Measurements from ENCODE around the gene CCHCR1.

CCHCR1 gene

GRCh38 chr6:31130751-31131150 is 26.9 kb downstream of the CCHCR1 start:
- TF ChIP-seq CTCF (conservative IDR thresholded peaks at IDR 0.05; ENCODE audit: low read depth): no peak
- ChIA-PET POLR2A (ENCODE audit: low non-redundant PET) (no interaction called here), CTCF (interaction anchor here (0.6 kb wide), 1 partner anchor 533 kb away, joined by 3 read pairs; no protein-coding TSS in a partner anchor)
- no peak for DNase-seq (ENCODE audit: low spot score)
- H3K27ac ChIP-seq: no peak overlapping the region

GRCh38 chr6:31129130-31129529 is 28.5 kb downstream of the CCHCR1 start:
- DNase-seq (ENCODE audit: low spot score): no peak
- CTCF ChIA-PET: interaction anchor here (0.6 to 1.7 kb wide), 5 partner anchors 9 to 118 kb away, joined by 3 to 4 read pairs (median 3); partner anchors contain the start of gene PSORS1C2
- TF ChIP-seq CTCF (conservative IDR thresholded peaks at IDR 0.05; ENCODE audit: low read depth): no peak
- no peak overlapping the region for H3K27ac ChIP-seq
- POLR2A ChIA-PET (ENCODE audit: low non-redundant PET): no interaction called here

- H3K27ac ChIP-seq: no peak overlapping the region
- CTCF ChIA-PET: interaction anchor here (0.6 to 1.7 kb wide), 6 partner anchors 10 to 119 kb away, joined by 3 to 4 read pairs (median 3); partner anchors contain the start of gene PSORS1C2
- TF ChIP-seq CTCF (conservative IDR thresholded peaks at IDR 0.05; ENCODE audit: low read depth): peak; percentile 87
- POLR2A ChIA-PET (ENCODE audit: low non-redundant PET): no interaction called here
- DNase-seq (ENCODE audit: low spot score): peak; percentile 53
These were observed 29.4 kb downstream of the CCHCR1 start for GRCh38 chr6:31128093-31128676.

GRCh38 chr6:31126396-31127175 is 31.0 kb downstream of the CCHCR1 start:
- TF ChIP-seq CTCF (conservative IDR thresholded peaks at IDR 0.05; ENCODE audit: low read depth): no peak
- DNase-seq (ENCODE audit: low spot score): no peak
- ChIA-PET POLR2A (ENCODE audit: low non-redundant PET) (no interaction called here), CTCF (interaction anchor here (0.6 to 1.3 kb wide), 4 partner anchors 39 to 829 kb away, joined by 3 to 6 read pairs (median 4); no protein-coding TSS in a partner anchor)
- H3K27ac ChIP-seq: peak overlapping the region; percentile 91

GRCh38 chr6:31125586-31126363 is 31.8 kb downstream of the CCHCR1 start:
- CTCF ChIA-PET: interaction anchor here (0.6 to 1.3 kb wide), 3 partner anchors 38 to 359 kb away, joined by 3 to 4 read pairs (median 3); no protein-coding TSS in a partner anchor
- POLR2A ChIA-PET (ENCODE audit: low non-redundant PET): no interaction called here
- TF ChIP-seq CTCF (conservative IDR thresholded peaks at IDR 0.05; ENCODE audit: low read depth): no peak
- peak; percentile 67 for DNase-seq (ENCODE audit: low spot score)
- peak overlapping the region; percentile 91 for H3K27ac ChIP-seq

GRCh38 chr6:31125162-31125561 is 32.4 kb downstream of the CCHCR1 start:
- peak; percentile 75 for DNase-seq (ENCODE audit: low spot score)
- H3K27ac ChIP-seq: peak overlapping the region; percentile 91
- ChIA-PET POLR2A (ENCODE audit: low non-redundant PET) (no interaction called here), CTCF (interaction anchor here (0.6 to 1.3 kb wide), 2 partner anchors 38 to 360 kb away, joined by 3 read pairs; no protein-coding TSS in a partner anchor)
- TF ChIP-seq CTCF (conservative IDR thresholded peaks at IDR 0.05; ENCODE audit: low read depth): no peak
